HEK293 (cell line): ENCODE data around the gene ELL3.

Experiments used
- CTCF ChIA-PET: fragments of 350-600 bp; formaldehyde crosslinking; extraction: SDS; loops from one replicate; lab custom pipeline; 2021; ENCODE audit warnings: antibody characterized with exemption; lab: Yijun Ruan, JAX
- POLR2A ChIA-PET: fragments of 300-600 bp; formaldehyde crosslinking; extraction: SDS; loops from one replicate; lab custom pipeline; 2020; ENCODE audit warnings: antibody characterized with exemption, inconsistent platforms; lab: Yijun Ruan, JAX
- H3K27ac ChIP-seq: fragments of 200-500 bp; sonication (Bioruptor generic); 2 replicates; pipeline ENCODE4 v1.5.1; 2014; ENCODE audit warnings: low read depth, low read length, control low read depth, inconsistent platforms; ENCODE audit errors: extremely low read depth
- H3K36me3 ChIP-seq, 2 experiments: fragments of 200-500 bp in 1 of 2; sonication (Bioruptor generic) in 1 of 2; 1 replicate in 1 of 2; 2 replicates in 1 of 2; pipeline ENCODE4 v1.5.1; 2014 to 2017; ENCODE audit warnings: inconsistent platforms in 2 of 2, low read length in 2 of 2; ENCODE audit not compliant: control insufficient read depth in 2 of 2, insufficient read depth in 1 of 2
- H3K4me1 ChIP-seq: fragments of 200-500 bp; sonication (Bioruptor generic); 2 replicates; pipeline ENCODE4 v1.5.1; 2014; ENCODE audit warnings: mild to moderate bottlenecking, low read length, inconsistent platforms; ENCODE audit not compliant: control insufficient read depth, insufficient read depth
- H3K4me3 ChIP-seq: 2 replicates; pipeline ENCODE4 v1.5.1; 2011; ENCODE audit warnings: low read depth, mild to moderate bottlenecking, control low read depth, low read length, moderate library complexity
- H3K9me3 ChIP-seq: fragments of 200-500 bp; sonication (Bioruptor generic); 2 replicates; pipeline ENCODE4 v1.5.1; 2014; ENCODE audit warnings: low read depth, low read length, inconsistent platforms; ENCODE audit not compliant: control insufficient read depth, insufficient read depth
- HIC1 ChIP-seq: fragments of 450-650 bp; formaldehyde crosslinking; IDR thresholded peaks from 2 replicates; pipeline ENCODE4 v1.5.1; 2016; ENCODE audit warnings: missing biosample characterization, missing genetic modification characterization
- KLF9 ChIP-seq: fragments of 450-650 bp; formaldehyde crosslinking; IDR thresholded peaks from 2 replicates; pipeline ENCODE4 v1.5.1; 2016; ENCODE audit warnings: missing biosample characterization, missing genetic modification characterization, low read depth
- WT1 ChIP-seq: fragments of 450-650 bp; formaldehyde crosslinking; IDR thresholded peaks from 2 replicates; pipeline ENCODE4 v1.5.1; 2016; ENCODE audit warnings: missing biosample characterization, missing genetic modification characterization
- ZBTB11 ChIP-seq: fragments of 450-650 bp; formaldehyde crosslinking; conservative IDR thresholded peaks from 2 replicates; pipeline ENCODE4 v1.5.1; 2016; ENCODE audit warnings: low read depth, missing biosample characterization, missing genetic modification characterization
- ZBTB17 ChIP-seq: fragments of 450-650 bp; formaldehyde crosslinking; IDR thresholded peaks from 2 replicates; pipeline ENCODE4 v1.5.1; 2016; ENCODE audit warnings: missing biosample characterization, missing genetic modification characterization
- ZFP41 ChIP-seq: fragments of 450-650 bp; formaldehyde crosslinking; IDR thresholded peaks from 2 replicates; pipeline ENCODE4 v1.5.1; 2016; ENCODE audit warnings: missing biosample characterization, missing genetic modification characterization, borderline replicate concordance
- ZNF2 ChIP-seq: fragments of 450-650 bp; formaldehyde crosslinking; IDR thresholded peaks from 2 replicates; pipeline ENCODE4 v1.5.1; 2016; ENCODE audit warnings: missing biosample characterization, missing genetic modification characterization
- ZNF266 ChIP-seq: fragments of 450-650 bp; formaldehyde crosslinking; IDR thresholded peaks from 2 replicates; pipeline ENCODE4 v1.5.1; 2016; ENCODE audit warnings: missing biosample characterization, missing genetic modification characterization, low read depth
- ZNF521 ChIP-seq: fragments of 450-650 bp; formaldehyde crosslinking; IDR thresholded peaks from 2 replicates; pipeline ENCODE4 v1.5.1; 2017; ENCODE audit warnings: missing biosample characterization, mild to moderate bottlenecking, missing genetic modification characterization
- ZNF544 ChIP-seq: fragments of 450-650 bp; formaldehyde crosslinking; IDR thresholded peaks from 2 replicates; pipeline ENCODE4 v1.5.0; 2017; ENCODE audit warnings: missing biosample characterization, missing genetic modification characterization
- ZNF548 ChIP-seq: fragments of 450-650 bp; formaldehyde crosslinking; IDR thresholded peaks from 2 replicates; pipeline ENCODE4 v1.5.1; 2016; ENCODE audit warnings: missing biosample characterization, missing genetic modification characterization
- ZNF560 ChIP-seq: fragments of 450-650 bp; formaldehyde crosslinking; IDR thresholded peaks from 2 replicates; pipeline ENCODE4 v1.5.1; 2017; ENCODE audit warnings: missing biosample characterization, missing genetic modification characterization, borderline replicate concordance
- ZNF571 ChIP-seq: fragments of 450-650 bp; formaldehyde crosslinking; IDR thresholded peaks from 2 replicates; pipeline ENCODE4 v1.5.0; 2017; ENCODE audit warnings: missing biosample characterization, missing genetic modification characterization
- ZNF600 ChIP-seq: fragments of 450-650 bp; formaldehyde crosslinking; IDR thresholded peaks from 2 replicates; pipeline ENCODE4 v1.5.1; 2016; ENCODE audit warnings: missing biosample characterization, missing genetic modification characterization
- ZNF626 ChIP-seq: fragments of 450-650 bp; sonication (Bioruptor Pico); formaldehyde crosslinking; IDR thresholded peaks from 2 replicates; pipeline ENCODE4 v1.5.1; 2018; ENCODE audit warnings: missing biosample characterization, missing genetic modification characterization, inconsistent platforms
- ZNF629 ChIP-seq: fragments of 450-650 bp; formaldehyde crosslinking; IDR thresholded peaks from 2 replicates; pipeline ENCODE4 v1.5.1; 2017; ENCODE audit warnings: missing biosample characterization, missing genetic modification characterization
- ZNF658 ChIP-seq: fragments of 450-650 bp; formaldehyde crosslinking; IDR thresholded peaks from 2 replicates; pipeline ENCODE4; 2016; ENCODE audit warnings: missing biosample characterization, missing genetic modification characterization
- ZNF670 ChIP-seq: fragments of 450-650 bp; formaldehyde crosslinking; IDR thresholded peaks from 2 replicates; pipeline ENCODE4 v1.5.1; 2016; ENCODE audit warnings: missing biosample characterization, missing genetic modification characterization, low read depth
- ZNF677 ChIP-seq: fragments of 450-650 bp; IDR thresholded peaks from 2 replicates; pipeline ENCODE4 v1.5.0; 2018; ENCODE audit warnings: missing biosample characterization, mild to moderate bottlenecking, missing genetic modification characterization, moderate library complexity
- ZNF701 ChIP-seq: fragments of 450-650 bp; formaldehyde crosslinking; IDR thresholded peaks from 2 replicates; pipeline ENCODE4 v1.5.1; 2016; ENCODE audit warnings: missing biosample characterization, missing genetic modification characterization
- TF ChIP-seq, protein P1 (sequence below): fragments of 450-650 bp; formaldehyde crosslinking; IDR thresholded peaks from 2 replicates; pipeline ENCODE4 v1.5.1; 2016; ENCODE audit warnings: missing biosample characterization, missing genetic modification characterization
- TF ChIP-seq, protein P2 (sequence below): fragments of 450-650 bp; formaldehyde crosslinking; IDR thresholded peaks from 2 replicates; pipeline ENCODE4 v1.5.1; 2016; ENCODE audit warnings: missing biosample characterization, missing genetic modification characterization
- TF ChIP-seq, protein P3 (sequence below): fragments of 450-650 bp; formaldehyde crosslinking; IDR thresholded peaks from 2 replicates; pipeline ENCODE4 v1.5.1; 2016; ENCODE audit warnings: missing biosample characterization, missing genetic modification characterization

Gene ELL3

DNA sequence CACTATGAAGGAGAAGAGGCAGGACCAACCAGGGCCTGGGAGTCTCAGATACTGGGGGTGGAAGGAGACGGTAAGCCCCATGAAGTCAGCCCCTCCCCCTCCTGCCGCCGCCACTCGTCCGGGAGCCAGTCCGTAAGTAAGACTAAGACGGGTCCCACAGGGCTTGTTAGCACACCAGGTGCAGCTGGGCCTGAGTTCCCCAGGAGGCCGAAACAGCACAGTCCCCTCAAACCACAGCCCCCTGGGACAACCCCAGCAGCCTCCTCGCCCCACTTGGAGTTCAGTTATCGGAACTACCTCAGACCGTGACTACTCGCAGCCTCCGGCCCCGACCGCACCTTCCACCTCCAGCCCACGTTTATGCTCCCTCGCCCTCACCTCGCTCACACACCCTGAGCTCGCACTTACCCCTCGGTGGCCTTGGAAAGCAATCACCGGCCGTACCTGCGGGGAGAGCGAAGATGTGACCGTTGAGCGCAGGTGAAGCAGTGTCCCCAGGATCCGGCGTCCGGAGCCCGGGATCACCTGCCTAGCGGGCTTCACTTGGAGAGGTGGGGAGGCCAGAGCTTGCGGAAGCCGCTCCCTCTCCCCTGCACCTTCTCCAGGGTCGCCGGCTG is 557 bp downstream of the ELL3 start (continued):
- TF ChIP-seq ZNF266 (tag by site-specific recombination) (no peak), HIC1 (peak; percentile 26; the same call in 1 of the 2 replicates), ZNF600 (peak; percentile 34), ZNF658 (no peak), ZNF701 (tag by site-specific recombination) (no peak), ZBTB11 (tag by site-specific recombination) (peak; percentile 14), ZNF629 (0 out of 2 replicates have a peak, but pooled peaks have one; percentile 9), ZNF2 (tag by site-specific recombination) (no peak)

DNA sequence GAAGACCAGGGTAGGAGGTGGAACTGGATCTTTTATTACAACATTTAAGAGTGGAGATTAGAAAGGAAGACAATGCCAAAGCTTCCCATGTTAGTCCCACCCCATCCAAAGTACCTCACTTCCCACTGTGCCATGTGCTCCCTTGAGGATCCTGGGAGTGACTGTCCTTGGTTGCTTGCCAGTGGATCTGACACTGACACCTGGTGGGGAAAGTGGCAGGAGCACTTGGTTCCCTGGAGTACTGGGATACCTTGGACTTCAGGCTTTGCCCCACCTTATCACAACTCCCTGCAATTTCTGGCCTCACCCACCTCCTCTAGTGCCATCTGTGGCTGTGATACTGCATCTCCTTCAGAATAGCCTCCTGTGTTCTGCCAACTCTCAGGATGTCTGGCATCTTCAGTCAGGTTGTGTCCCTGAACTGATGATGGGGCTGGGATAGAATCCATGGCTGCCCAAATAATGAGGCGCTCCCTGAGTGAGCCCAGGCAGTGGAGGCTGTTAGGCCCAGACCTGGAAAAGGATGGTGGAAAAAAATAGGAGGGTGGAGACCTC is 1.3 kb downstream of the ELL3 start:
- ChIA-PET POLR2A (interaction anchor here (2.0 kb wide), 1 partner anchor 25 kb away, joined by 8 read pairs; the partner anchor contains the start of genes HYPK and SERINC4), CTCF (interaction anchor here (0.7 to 1.9 kb wide), 5 partner anchors 10 to 199 kb away, joined by 3 to 6 read pairs (median 3); no protein-coding TSS in a partner anchor)
- Histone ChIP-seq H3K36me3 (peaks cover 26 to 38% of the 10 kb centered on the region in 2 experiments), H3K4me3 (no peak overlapping the region), H3K4me1 (peaks cover 5% of the 10 kb centered on the region; the same call in 1 of the 2 replicates), H3K27ac (no peak overlapping the region; the same call in 1 of the 2 replicates), H3K9me3 (no peaks in the 10 kb centered on the region)
- TF ChIP-seq ZNF2 (tag by site-specific recombination) (no peak), ZBTB17 (peak; percentile 61), ZNF670 (tag by site-specific recombination) (no peak), ZNF571 (no peak), ZNF548 (tag by site-specific recombination) (no peak), ZFP41 (tag by site-specific recombination) (no peak), ZNF560 (no peak), KLF9 (tag by site-specific recombination) (no peak), WT1 (tag by site-specific recombination) (peak; percentile 42), ZNF626 (tag by site-specific recombination) (no peak), ZNF677 (tag by site-specific recombination) (no peak), ZNF521 (tag by site-specific recombination) (no peak), ZNF544 (tag by site-specific recombination) (no peak)
- TF ChIP-seq, protein P1, sequence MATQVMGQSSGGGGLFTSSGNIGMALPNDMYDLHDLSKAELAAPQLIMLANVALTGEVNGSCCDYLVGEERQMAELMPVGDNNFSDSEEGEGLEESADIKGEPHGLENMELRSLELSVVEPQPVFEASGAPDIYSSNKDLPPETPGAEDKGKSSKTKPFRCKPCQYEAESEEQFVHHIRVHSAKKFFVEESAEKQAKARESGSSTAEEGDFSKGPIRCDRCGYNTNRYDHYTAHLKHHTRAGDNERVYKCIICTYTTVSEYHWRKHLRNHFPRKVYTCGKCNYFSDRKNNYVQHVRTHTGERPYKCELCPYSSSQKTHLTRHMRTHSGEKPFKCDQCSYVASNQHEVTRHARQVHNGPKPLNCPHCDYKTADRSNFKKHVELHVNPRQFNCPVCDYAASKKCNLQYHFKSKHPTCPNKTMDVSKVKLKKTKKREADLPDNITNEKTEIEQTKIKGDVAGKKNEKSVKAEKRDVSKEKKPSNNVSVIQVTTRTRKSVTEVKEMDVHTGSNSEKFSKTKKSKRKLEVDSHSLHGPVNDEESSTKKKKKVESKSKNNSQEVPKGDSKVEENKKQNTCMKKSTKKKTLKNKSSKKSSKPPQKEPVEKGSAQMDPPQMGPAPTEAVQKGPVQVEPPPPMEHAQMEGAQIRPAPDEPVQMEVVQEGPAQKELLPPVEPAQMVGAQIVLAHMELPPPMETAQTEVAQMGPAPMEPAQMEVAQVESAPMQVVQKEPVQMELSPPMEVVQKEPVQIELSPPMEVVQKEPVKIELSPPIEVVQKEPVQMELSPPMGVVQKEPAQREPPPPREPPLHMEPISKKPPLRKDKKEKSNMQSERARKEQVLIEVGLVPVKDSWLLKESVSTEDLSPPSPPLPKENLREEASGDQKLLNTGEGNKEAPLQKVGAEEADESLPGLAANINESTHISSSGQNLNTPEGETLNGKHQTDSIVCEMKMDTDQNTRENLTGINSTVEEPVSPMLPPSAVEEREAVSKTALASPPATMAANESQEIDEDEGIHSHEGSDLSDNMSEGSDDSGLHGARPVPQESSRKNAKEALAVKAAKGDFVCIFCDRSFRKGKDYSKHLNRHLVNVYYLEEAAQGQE (tag by site-specific recombination) = no peak
- TF ChIP-seq, protein P2, sequence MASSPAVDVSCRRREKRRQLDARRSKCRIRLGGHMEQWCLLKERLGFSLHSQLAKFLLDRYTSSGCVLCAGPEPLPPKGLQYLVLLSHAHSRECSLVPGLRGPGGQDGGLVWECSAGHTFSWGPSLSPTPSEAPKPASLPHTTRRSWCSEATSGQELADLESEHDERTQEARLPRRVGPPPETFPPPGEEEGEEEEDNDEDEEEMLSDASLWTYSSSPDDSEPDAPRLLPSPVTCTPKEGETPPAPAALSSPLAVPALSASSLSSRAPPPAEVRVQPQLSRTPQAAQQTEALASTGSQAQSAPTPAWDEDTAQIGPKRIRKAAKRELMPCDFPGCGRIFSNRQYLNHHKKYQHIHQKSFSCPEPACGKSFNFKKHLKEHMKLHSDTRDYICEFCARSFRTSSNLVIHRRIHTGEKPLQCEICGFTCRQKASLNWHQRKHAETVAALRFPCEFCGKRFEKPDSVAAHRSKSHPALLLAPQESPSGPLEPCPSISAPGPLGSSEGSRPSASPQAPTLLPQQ (tag by site-specific recombination) = no peak
- TF ChIP-seq, protein P3, sequence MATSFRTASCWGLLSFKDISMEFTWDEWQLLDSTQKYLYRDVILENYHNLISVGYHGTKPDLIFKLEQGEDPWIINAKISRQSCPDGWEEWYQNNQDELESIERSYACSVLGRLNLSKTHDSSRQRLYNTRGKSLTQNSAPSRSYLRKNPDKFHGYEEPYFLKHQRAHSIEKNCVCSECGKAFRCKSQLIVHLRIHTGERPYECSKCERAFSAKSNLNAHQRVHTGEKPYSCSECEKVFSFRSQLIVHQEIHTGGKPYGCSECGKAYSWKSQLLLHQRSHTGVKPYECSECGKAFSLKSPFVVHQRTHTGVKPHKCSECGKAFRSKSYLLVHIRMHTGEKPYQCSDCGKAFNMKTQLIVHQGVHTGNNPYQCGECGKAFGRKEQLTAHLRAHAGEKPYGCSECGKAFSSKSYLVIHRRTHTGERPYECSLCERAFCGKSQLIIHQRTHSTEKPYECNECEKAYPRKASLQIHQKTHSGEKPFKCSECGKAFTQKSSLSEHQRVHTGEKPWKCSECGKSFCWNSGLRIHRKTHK (tag by site-specific recombination) = no peak
